SK-N-MC (cell line): ENCODE results near the gene PITPNC1.

Experiments used
- EZH2 ChIP-seq: fragments of 200-600 bp; sonication (generic); IDR thresholded peaks from one replicate; pipeline ENCODE4 v1.6.1; 2017; ENCODE audit warnings: antibody characterized with exemption
- FOXP2 ChIP-seq: optimal IDR thresholded peaks from 2 replicates; pipeline ENCODE3; 2011; ENCODE audit warnings: mild to moderate bottlenecking, moderate library complexity; ENCODE audit not compliant: insufficient read depth; ENCODE audit errors: extremely low read length, control extremely low read depth
- POLR2AphosphoS5 ChIP-seq: IDR thresholded peaks from 2 replicates; pipeline ENCODE4 v1.6.1; 2012; ENCODE audit warnings: mild to moderate bottlenecking, low read depth, low read length, borderline replicate concordance

DNA sequence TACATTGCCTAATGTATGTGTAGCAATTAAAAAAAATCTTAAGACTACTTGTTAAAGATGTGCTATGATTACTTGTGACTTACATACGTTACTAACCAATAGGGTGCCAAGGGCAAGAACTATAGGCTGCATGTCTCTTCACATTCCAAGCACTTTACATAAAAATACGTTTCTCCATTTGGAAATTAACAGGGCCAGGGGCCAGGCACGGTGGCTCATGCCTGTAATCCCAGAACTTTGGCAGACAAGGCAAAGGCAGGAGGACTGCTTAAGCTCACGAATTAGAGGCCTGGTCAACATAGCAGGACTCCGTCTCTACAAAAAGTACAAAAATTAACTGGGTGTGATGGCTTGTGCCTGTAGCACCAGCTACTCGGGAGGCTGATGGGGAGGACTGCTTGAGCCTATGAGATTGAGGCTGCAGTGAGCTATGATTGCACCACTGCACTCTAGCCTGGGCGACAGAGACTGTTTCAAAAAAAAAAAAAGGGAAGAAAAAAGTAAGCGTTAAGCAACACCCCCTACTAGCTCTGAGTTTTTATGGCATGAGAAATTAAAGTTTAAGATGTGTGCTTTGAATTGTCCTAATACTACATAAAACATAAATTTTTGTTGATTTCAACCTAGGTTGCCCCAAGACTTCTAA is 23.0 kb upstream of the PITPNC1 start:
- TF ChIP-seq POLR2AphosphoS5 (no peak), EZH2 (no peak), FOXP2 (no peak)
